Activated CD4-positive, alpha-beta memory T cell treated with anti-CD3 and anti-CD28 coated beads, Interleukin-2, amount 10 ng/mL, durations not matched to agents 7 days and 5 days (primary cell): Measurements from ENCODE around the gene DDAH2. TPM values are rescaled to one million over a fixed set of nuclear protein-coding genes. Genes with fewer than 3 reads are reported as not detected.

ENCODE experiments used
- CTCF ChIA-PET: fragments of 350-600 bp; sonication (Branson Sonifier 250); formaldehyde crosslinking; loops from one replicate; lab custom pipeline; 2021; ENCODE audit warnings: antibody characterized with exemption, inconsistent platforms; lab: Charles Lee
- POLR2A ChIA-PET: fragments of 350-600 bp; sonication (Branson Sonifier 250); formaldehyde crosslinking; loops from one replicate; lab custom pipeline; 2021; ENCODE audit warnings: antibody characterized with exemption; lab: Charles Lee
- DNase-seq: peaks from one replicate; pipeline ENCODE4 v3.0.0-alpha.2; 2020
- H3K27ac Mint-ChIP-seq: one replicate; pipeline ENCODE4 v1.8.0; 2021; ENCODE audit warnings: mild to moderate bottlenecking, mixed read lengths
- H3K27me3 Mint-ChIP-seq: one replicate; pipeline ENCODE4 v1.8.0; 2021; ENCODE audit warnings: mixed read lengths
- H3K36me3 Mint-ChIP-seq: one replicate; pipeline ENCODE4 v1.8.0; 2021; ENCODE audit warnings: low read depth, mixed read lengths
- H3K4me1 Mint-ChIP-seq: one replicate; pipeline ENCODE4 v1.8.0; 2021; ENCODE audit warnings: mixed read lengths
- H3K4me3 Mint-ChIP-seq: one replicate; pipeline ENCODE4 v1.8.0; 2021; ENCODE audit warnings: mild to moderate bottlenecking, mixed read lengths
- H3K9me3 Mint-ChIP-seq: one replicate; pipeline ENCODE4 v1.8.0; 2021; ENCODE audit warnings: mixed read lengths
- total RNA-seq, 2 experiments: library from RNA; stranded (reverse); gene quantifications; one replicate each; pipeline ENCODE4 v1.2.3, GENCODE V29; 2021

DDAH2 gene
- total RNA-seq, 2 experiments from 2014 or later, result 22.1 to 23.9 TPM

GRCh38 chr6:31727717-31728671 is 1.1 kb downstream of the DDAH2 start:
- DNase-seq, result no peak
- POLR2A ChIA-PET, result interaction anchor here (0.9 to 5.5 kb wide), 10 partner anchors 9 to 99 kb away, joined by 3 to 58 read pairs (median 10); partner anchors contain the start of genes ABHD16A, CLIC1, HSPA1B and MSH5
- Mint-ChIP-seq H3K4me3 (peak overlapping the region; percentile 88), H3K36me3 (peaks cover 58% of the 10 kb centered on the region), H3K9me3 (no peaks in the 10 kb centered on the region), H3K27ac (peak overlapping the region; percentile 82), H3K27me3 (no peaks in the 10 kb centered on the region), H3K4me1 (peaks cover 69% of the 10 kb centered on the region)
- CTCF ChIA-PET, result interaction anchor here (1.1 to 5.5 kb wide), 5 partner anchors 11 to 103 kb away, joined by 3 to 46 read pairs (median 31); partner anchors contain the start of gene MSH5

- H3K27ac Mint-ChIP-seq, result peak overlapping the region; percentile 80
- peak overlapping the region; percentile 60 for H3K4me3 Mint-ChIP-seq
- peak; percentile 33 for DNase-seq
- CTCF ChIA-PET, result interaction anchor here (1.1 to 5.1 kb wide), 3 partner anchors 11 to 103 kb away, joined by 3 to 31 read pairs (median 15); no protein-coding TSS in a partner anchor
- H3K4me1 Mint-ChIP-seq, result peaks cover 67% of the 10 kb centered on the region
- H3K27me3 Mint-ChIP-seq, result no peaks in the 10 kb centered on the region
- no peaks in the 10 kb centered on the region for H3K9me3 Mint-ChIP-seq
- peaks cover 55% of the 10 kb centered on the region for H3K36me3 Mint-ChIP-seq
- POLR2A ChIA-PET, result interaction anchor here (0.7 to 5.5 kb wide), 10 partner anchors 10 to 93 kb away, joined by 3 to 58 read pairs (median 4); partner anchors contain the start of genes ABHD16A, CLIC1, MSH5 and VARS1
Measured at GRCh38 chr6:31727034-31727716, 1.9 kb downstream of the DDAH2 start.

GRCh38 chr6:31725502-31726350 is 3.4 kb downstream of the DDAH2 start:
- Mint-ChIP-seq H3K4me1 (peaks cover 55% of the 10 kb centered on the region), H3K4me3 (no peak overlapping the region), H3K27me3 (peaks cover 4% of the 10 kb centered on the region), H3K36me3 (peaks cover 41% of the 10 kb centered on the region), H3K9me3 (no peaks in the 10 kb centered on the region), H3K27ac (no peak overlapping the region)
- no peak for DNase-seq
- POLR2A ChIA-PET, result interaction anchor here (0.9 to 5.5 kb wide), 7 partner anchors 11 to 103 kb away, joined by 3 to 58 read pairs (median 3); partner anchors contain the start of genes ABHD16A, CLIC1 and MSH5
- CTCF ChIA-PET, result interaction anchor here (1.5 to 2.1 kb wide), 2 partner anchors 14 to 105 kb away, joined by 3 to 15 read pairs; partner anchors contain the start of gene MSH5

- Mint-ChIP-seq H3K36me3 (peaks cover 31% of the 10 kb centered on the region), H3K4me3 (no peak overlapping the region), H3K9me3 (no peaks in the 10 kb centered on the region), H3K27me3 (peaks cover 4% of the 10 kb centered on the region), H3K4me1 (peaks cover 43% of the 10 kb centered on the region), H3K27ac (no peak overlapping the region)
- DNase-seq, result no peak
- ChIA-PET POLR2A (interaction anchor here (0.8 to 5.5 kb wide), 3 partner anchors 13 to 98 kb away, joined by 3 to 58 read pairs (median 4); partner anchors contain the start of gene CLIC1), CTCF (interaction anchor here (1.0 kb wide), 1 partner anchor 14 kb away, joined by 3 read pairs; no protein-coding TSS in a partner anchor)
Measured at GRCh38 chr6:31723980-31724691, 5.0 kb downstream of the DDAH2 start.

GRCh38 chr6:31723245-31723979 is 5.7 kb downstream of the DDAH2 start, which contains the start of gene MPIG6B:
Gene MPIG6B (plus strand): TSS chr6:31723373. CDS start chr6:31723384, 11 bp downstream.
- peaks cover 27% of the 10 kb centered on the region for H3K36me3 Mint-ChIP-seq
- CTCF ChIA-PET, result interaction anchor here (0.9 kb wide), 1 partner anchor 9 kb away, joined by 3 read pairs; no protein-coding TSS in a partner anchor
- no peak for DNase-seq
- peaks cover 36% of the 10 kb centered on the region for H3K4me1 Mint-ChIP-seq
- H3K27ac Mint-ChIP-seq, result no peak within 1 kb of the TSS
- H3K27me3 Mint-ChIP-seq, result peaks cover 4% of the 10 kb centered on the region
- H3K9me3 Mint-ChIP-seq, result no peaks in the 10 kb centered on the region
- no peak within 1 kb of the TSS for H3K4me3 Mint-ChIP-seq
- POLR2A ChIA-PET, result interaction anchor here (0.8 to 5.5 kb wide), 3 partner anchors 13 to 99 kb away, joined by 3 to 58 read pairs (median 4); partner anchors contain the start of gene CLIC1

- H3K4me1 Mint-ChIP-seq, result peaks cover 24% of the 10 kb centered on the region
- DNase-seq, result no peak
- H3K9me3 Mint-ChIP-seq, result no peaks in the 10 kb centered on the region
- peaks cover 17% of the 10 kb centered on the region for H3K36me3 Mint-ChIP-seq
- no peak overlapping the region for H3K4me3 Mint-ChIP-seq
- POLR2A ChIA-PET, result interaction anchor here (0.8 kb wide), 1 partner anchor 16 kb away, joined by 3 read pairs; no protein-coding TSS in a partner anchor
- CTCF ChIA-PET, result no interaction called here
- peaks cover 4% of the 10 kb centered on the region for H3K27me3 Mint-ChIP-seq
- no peak overlapping the region for H3K27ac Mint-ChIP-seq
Measured at GRCh38 chr6:31722173-31722572, 6.9 kb downstream of the DDAH2 start.

- no peak for DNase-seq
- ChIA-PET CTCF (interaction anchor here (0.6 kb wide), 1 partner anchor 108 kb away, joined by 3 read pairs; no protein-coding TSS in a partner anchor), POLR2A (no interaction called here)
- Mint-ChIP-seq H3K9me3 (no peaks in the 10 kb centered on the region), H3K27me3 (peaks cover 4% of the 10 kb centered on the region), H3K4me1 (peaks cover 17% of the 10 kb centered on the region), H3K4me3 (no peak within 1 kb of the TSS), H3K27ac (no peak within 1 kb of the TSS), H3K36me3 (peaks cover 10% of the 10 kb centered on the region)
Measured at GRCh38 chr6:31721351-31722020, 7.6 kb downstream of the DDAH2 start, which contains the start of gene LY6G6C. Gene LY6G6C (minus strand): TSS chr6:31721746. CDS start chr6:31721679, 67 bp downstream.

- ChIA-PET CTCF (no interaction called here), POLR2A (interaction anchor here (1.1 kb wide), 1 partner anchor 18 kb away, joined by 4 read pairs; no protein-coding TSS in a partner anchor)
- Mint-ChIP-seq H3K36me3 (no peaks in the 10 kb centered on the region), H3K27me3 (peaks cover 4% of the 10 kb centered on the region), H3K4me3 (no peak overlapping the region), H3K9me3 (no peaks in the 10 kb centered on the region), H3K27ac (no peak overlapping the region), H3K4me1 (peaks cover 6% of the 10 kb centered on the region)
- no peak for DNase-seq
Measured at GRCh38 chr6:31720196-31720770, 8.8 kb downstream of the DDAH2 start.

- Mint-ChIP-seq H3K4me1 (peaks cover 2% of the 10 kb centered on the region), H3K4me3 (no peak overlapping the region), H3K27me3 (peaks cover 8% of the 10 kb centered on the region), H3K27ac (no peak overlapping the region), H3K9me3 (no peaks in the 10 kb centered on the region), H3K36me3 (no peaks in the 10 kb centered on the region)
- ChIA-PET POLR2A (no interaction called here), CTCF (interaction anchor here (0.6 kb wide), 1 partner anchor 111 kb away, joined by 3 read pairs; no protein-coding TSS in a partner anchor)
- no peak for DNase-seq
Measured at GRCh38 chr6:31719001-31719400, 10.1 kb downstream of the DDAH2 start.

- H3K9me3 Mint-ChIP-seq, result no peaks in the 10 kb centered on the region
- no peak overlapping the region for H3K4me3 Mint-ChIP-seq
- POLR2A ChIA-PET, result no interaction called here
- H3K36me3 Mint-ChIP-seq, result no peaks in the 10 kb centered on the region
- DNase-seq, result no peak
- H3K27me3 Mint-ChIP-seq, result peaks cover 11% of the 10 kb centered on the region
- H3K4me1 Mint-ChIP-seq, result peaks cover under 1% of the 10 kb centered on the region
- H3K27ac Mint-ChIP-seq, result no peak overlapping the region
- CTCF ChIA-PET, result no interaction called here
Measured at GRCh38 chr6:31718265-31718664, 10.8 kb downstream of the DDAH2 start.
